HG03469 (cell line): ENCODE measurements around the gene GAN.
A peak's percentile ranks its signal among the peaks of the same experiment; 100 is the strongest.

ENCODE experiments used
- ATAC-seq: cut with Tn5 transposase; IDR thresholded peaks from one replicate; pipeline ENCODE4 v1.9.1; 2021; ENCODE audit warnings: mild to moderate bottlenecking, moderate library complexity, moderate number of reproducible peaks; ENCODE audit not compliant: unreplicated experiment

The GAN gene

GRCh38 chr16:81314603-81315270 is at the start of gene GAN:
GAN (plus strand) TSS chr16:81314962; CDS start chr16:81315114, 152 bp downstream.
- ATAC-seq: peak; percentile 92

GRCh38 chr16:81265052-81265451 is 49.7 kb upstream of the GAN start:
- ATAC-seq: no peak

GRCh38 chr16:81265658-81266451 is 48.9 kb upstream of the GAN start:
- no peak for ATAC-seq

- no peak for ATAC-seq
Observed at GRCh38 chr16:81266680-81267095, 48.1 kb upstream of the GAN start.

GRCh38 chr16:81268509-81268908 is 46.3 kb upstream of the GAN start:
- ATAC-seq: no peak

GRCh38 chr16:81273223-81273950 is 41.4 kb upstream of the GAN start:
- no peak for ATAC-seq

GRCh38 chr16:81275064-81275532 is 39.7 kb upstream of the GAN start:
- ATAC-seq: no peak

- no peak for ATAC-seq
Observed at GRCh38 chr16:81275795-81276194, 39.0 kb upstream of the GAN start.

- ATAC-seq: no peak
Observed at GRCh38 chr16:81276323-81276722, 38.4 kb upstream of the GAN start.

GRCh38 chr16:81277541-81278080 is 37.2 kb upstream of the GAN start:
- no peak for ATAC-seq

- no peak for ATAC-seq
Observed at GRCh38 chr16:81278526-81278925, 36.2 kb upstream of the GAN start.

- ATAC-seq: no peak
Observed at GRCh38 chr16:81279392-81279791, 35.4 kb upstream of the GAN start.

GRCh38 chr16:81280393-81280792 is 34.4 kb upstream of the GAN start:
- ATAC-seq: no peak

- no peak for ATAC-seq
Observed at GRCh38 chr16:81283044-81283443, 31.7 kb upstream of the GAN start.

- ATAC-seq: no peak
Observed at GRCh38 chr16:81284995-81285600, 29.7 kb upstream of the GAN start.

GRCh38 chr16:81286190-81286589 is 28.6 kb upstream of the GAN start:
- no peak for ATAC-seq

GRCh38 chr16:81291117-81291516 is 23.6 kb upstream of the GAN start:
- ATAC-seq: no peak

GRCh38 chr16:81292936-81293335 is 21.8 kb upstream of the GAN start:
- no peak for ATAC-seq

- no peak for ATAC-seq
Observed at GRCh38 chr16:81293909-81294802, 20.6 kb upstream of the GAN start.

GRCh38 chr16:81296631-81297030 is 18.1 kb upstream of the GAN start:
- ATAC-seq: no peak
